Stomach smooth muscle (tissue), 2 donors: ENCODE data around the gene FAM124B.

Experiments used
- H3K27ac ChIP-seq: one replicate; pipeline ENCODE4 v1.7.0; 2013; ENCODE audit warnings: mild to moderate bottlenecking, low read length, inconsistent platforms
- H3K27me3 ChIP-seq, 2 donors: one replicate each; pipeline ENCODE4 v1.7.0; 2013; ENCODE audit warnings: low read length in 2 of 2; ENCODE audit not compliant: insufficient read depth in 2 of 2, control insufficient read depth in 1 of 2
- H3K36me3 ChIP-seq, 2 donors: one replicate each; pipeline ENCODE4 v1.7.0; 2013; ENCODE audit warnings: low read length in 2 of 2; ENCODE audit not compliant: control insufficient read depth in 2 of 2, insufficient read depth in 2 of 2
- H3K4me1 ChIP-seq: one replicate; pipeline ENCODE4 v1.7.0; 2013; ENCODE audit warnings: low read length; ENCODE audit not compliant: control insufficient read depth, insufficient read depth
- H3K4me3 ChIP-seq, 2 donors: one replicate each; pipeline ENCODE4 v1.7.0; 2013; ENCODE audit warnings: low read length in 2 of 2
- H3K9ac ChIP-seq, 2 donors: one replicate each; pipeline ENCODE4 v1.7.0; 2013; ENCODE audit warnings: low read length in 2 of 2, mild to moderate bottlenecking in 1 of 2
- H3K9me3 ChIP-seq, 2 donors: one replicate each; pipeline ENCODE4 v1.7.0; 2013; ENCODE audit warnings: low read length in 2 of 2; ENCODE audit not compliant: control insufficient read depth in 2 of 2
- donor health status: healthy.
- donor health status: Pancreatic carcinoma.

The FAM124B gene

GRCh38 chr2:224334726-224335125 is 67.2 kb downstream of the FAM124B start:
- H3K9me3 ChIP-seq, result no peaks in the 10 kb centered on the region
- no peak overlapping the region for H3K4me3 ChIP-seq
- no peaks in the 10 kb centered on the region for H3K27me3 ChIP-seq
- no peaks in the 10 kb centered on the region for H3K4me1 ChIP-seq
- no peaks in the 10 kb centered on the region for H3K36me3 ChIP-seq
- H3K9ac ChIP-seq, result no peak overlapping the region
- H3K27ac ChIP-seq, result no peak overlapping the region

DNA sequence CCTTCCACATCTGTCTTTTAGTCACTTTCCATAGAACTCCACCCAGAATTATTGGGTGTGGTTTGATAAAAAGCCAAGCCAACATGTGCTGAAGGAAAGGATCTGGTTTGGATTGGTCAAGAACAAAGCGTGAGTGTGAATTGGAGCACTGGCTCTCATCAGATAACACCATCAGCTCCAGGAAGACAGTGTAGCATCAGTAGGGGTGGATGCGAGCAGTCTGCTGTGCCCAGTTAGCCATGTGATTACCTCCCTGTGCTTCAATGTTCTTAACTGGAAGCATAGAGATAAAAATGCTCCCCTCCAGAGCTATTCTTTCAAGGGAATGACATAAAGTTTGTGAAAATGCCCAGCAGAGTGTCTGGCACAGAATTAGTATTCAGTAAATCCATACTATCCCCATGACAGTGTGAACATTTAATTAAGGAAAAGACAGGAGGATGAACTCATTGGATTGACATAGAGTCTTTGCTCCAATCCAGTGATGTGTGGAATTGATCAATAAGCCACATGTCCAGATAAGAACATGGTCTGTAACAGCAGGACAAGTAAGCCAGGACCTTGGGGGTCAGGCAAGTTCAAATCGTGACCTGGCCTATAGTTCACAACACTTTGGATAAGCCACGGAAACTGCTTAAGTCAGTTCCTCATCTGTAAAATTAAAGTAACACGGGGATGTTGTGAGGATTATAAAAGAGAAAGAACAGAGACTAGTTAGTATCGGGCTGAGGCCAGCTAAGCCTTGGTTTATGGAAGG is 68.0 kb downstream of the FAM124B start:
- H3K27ac ChIP-seq, result no peak overlapping the region

GRCh38 chr2:224331698-224332097 is 70.2 kb downstream of the FAM124B start:
- Histone ChIP-seq H3K36me3 (no peaks in the 10 kb centered on the region), H3K9me3 (no peaks in the 10 kb centered on the region), H3K4me3 (no peak overlapping the region), H3K27me3 (no peaks in the 10 kb centered on the region), H3K4me1 (no peaks in the 10 kb centered on the region), H3K27ac (no peak overlapping the region), H3K9ac (no peak overlapping the region)

More for the DNA sequence above, 68.0 kb downstream of the FAM124B start:
- Histone ChIP-seq H3K4me3 (no peak overlapping the region), H3K9ac (no peak overlapping the region), H3K4me1 (no peaks in the 10 kb centered on the region), H3K9me3 (no peaks in the 10 kb centered on the region), H3K36me3 (no peaks in the 10 kb centered on the region), H3K27me3 (no peaks in the 10 kb centered on the region)

- Histone ChIP-seq H3K36me3 (no peaks in the 10 kb centered on the region), H3K9ac (no peak overlapping the region), H3K4me3 (no peak overlapping the region), H3K27ac (no peak overlapping the region), H3K4me1 (no peaks in the 10 kb centered on the region), H3K27me3 (no peaks in the 10 kb centered on the region), H3K9me3 (no peaks in the 10 kb centered on the region)
Measured at GRCh38 chr2:224328798-224329197, 73.1 kb downstream of the FAM124B start.
